ENCODE measurements around the gene CCNI2. TPM values are rescaled to one million over a fixed set of nuclear protein-coding genes. Genes with fewer than 3 reads are reported as not detected.

Gene CCNI2
- total and polyA plus RNA-seq, 9 of the 15 experiments (the other 6 are each of a cell fraction or from before 2014, with no cell fraction given): 0.05 to 1.7 (median 0.81) TPM; not detected in 5

DNA sequence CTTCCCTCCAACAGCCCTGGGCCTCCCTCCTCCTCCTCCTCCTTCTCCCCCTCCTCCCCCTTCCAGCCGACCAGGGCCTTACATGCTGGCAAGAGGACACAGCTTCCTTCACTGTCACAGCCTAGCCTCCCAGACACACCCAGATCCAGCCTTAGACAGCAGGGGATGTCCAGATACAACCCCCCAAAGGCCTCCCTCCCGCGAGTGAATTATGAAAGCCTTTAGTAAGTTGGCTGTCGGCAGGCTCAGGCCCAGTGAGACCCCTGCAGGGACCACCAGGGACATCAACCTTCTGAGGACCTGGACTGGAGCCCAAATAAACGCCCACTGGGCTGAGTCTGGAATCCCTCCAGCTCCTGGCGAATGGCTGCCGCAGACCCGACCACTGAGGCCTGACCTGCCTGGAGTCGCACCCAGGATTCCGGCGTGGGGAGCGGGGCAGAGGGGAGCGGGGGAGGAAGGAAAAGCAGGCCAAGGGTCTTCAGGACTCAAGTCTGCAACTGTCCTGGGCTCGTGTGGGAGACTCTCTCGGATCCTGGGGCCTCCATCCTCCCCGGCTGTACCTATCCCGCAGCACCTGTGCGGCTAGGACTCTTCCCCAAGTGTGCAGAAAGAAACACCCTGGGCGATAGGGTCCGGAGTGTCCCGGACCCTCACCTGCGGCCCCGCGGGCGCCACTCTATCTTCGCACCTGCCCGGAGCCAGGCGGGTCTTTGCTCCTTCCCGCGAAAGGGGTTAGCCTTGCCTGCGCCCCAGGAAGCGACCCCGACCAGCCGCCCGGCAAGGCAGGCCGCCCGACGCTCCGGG, 29.1 kb downstream of the CCNI2 start (continued):
- TF ChIP-seq, protein P1, sequence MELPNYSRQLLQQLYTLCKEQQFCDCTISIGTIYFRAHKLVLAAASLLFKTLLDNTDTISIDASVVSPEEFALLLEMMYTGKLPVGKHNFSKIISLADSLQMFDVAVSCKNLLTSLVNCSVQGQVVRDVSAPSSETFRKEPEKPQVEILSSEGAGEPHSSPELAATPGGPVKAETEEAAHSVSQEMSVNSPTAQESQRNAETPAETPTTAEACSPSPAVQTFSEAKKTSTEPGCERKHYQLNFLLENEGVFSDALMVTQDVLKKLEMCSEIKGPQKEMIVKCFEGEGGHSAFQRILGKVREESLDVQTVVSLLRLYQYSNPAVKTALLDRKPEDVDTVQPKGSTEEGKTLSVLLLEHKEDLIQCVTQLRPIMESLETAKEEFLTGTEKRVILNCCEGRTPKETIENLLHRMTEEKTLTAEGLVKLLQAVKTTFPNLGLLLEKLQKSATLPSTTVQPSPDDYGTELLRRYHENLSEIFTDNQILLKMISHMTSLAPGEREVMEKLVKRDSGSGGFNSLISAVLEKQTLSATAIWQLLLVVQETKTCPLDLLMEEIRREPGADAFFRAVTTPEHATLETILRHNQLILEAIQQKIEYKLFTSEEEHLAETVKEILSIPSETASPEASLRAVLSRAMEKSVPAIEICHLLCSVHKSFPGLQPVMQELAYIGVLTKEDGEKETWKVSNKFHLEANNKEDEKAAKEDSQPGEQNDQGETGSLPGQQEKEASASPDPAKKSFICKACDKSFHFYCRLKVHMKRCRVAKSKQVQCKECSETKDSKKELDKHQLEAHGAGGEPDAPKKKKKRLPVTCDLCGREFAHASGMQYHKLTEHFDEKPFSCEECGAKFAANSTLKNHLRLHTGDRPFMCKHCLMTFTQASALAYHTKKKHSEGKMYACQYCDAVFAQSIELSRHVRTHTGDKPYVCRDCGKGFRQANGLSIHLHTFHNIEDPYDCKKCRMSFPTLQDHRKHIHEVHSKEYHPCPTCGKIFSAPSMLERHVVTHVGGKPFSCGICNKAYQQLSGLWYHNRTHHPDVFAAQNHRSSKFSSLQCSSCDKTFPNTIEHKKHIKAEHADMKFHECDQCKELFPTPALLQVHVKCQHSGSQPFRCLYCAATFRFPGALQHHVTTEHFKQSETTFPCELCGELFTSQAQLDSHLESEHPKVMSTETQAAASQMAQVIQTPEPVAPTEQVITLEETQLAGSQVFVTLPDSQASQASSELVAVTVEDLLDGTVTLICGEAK (IDR thresholded peaks at IDR 0.05): no peak
- TF ChIP-seq, protein P1 (CRISPR knock-in tag; IDR thresholded peaks at IDR 0.05): no peak
- no peak for TF ChIP-seq GABPB1 (CRISPR knock-in tag; IDR thresholded peaks at IDR 0.05)
- TF ChIP-seq, protein P2, sequence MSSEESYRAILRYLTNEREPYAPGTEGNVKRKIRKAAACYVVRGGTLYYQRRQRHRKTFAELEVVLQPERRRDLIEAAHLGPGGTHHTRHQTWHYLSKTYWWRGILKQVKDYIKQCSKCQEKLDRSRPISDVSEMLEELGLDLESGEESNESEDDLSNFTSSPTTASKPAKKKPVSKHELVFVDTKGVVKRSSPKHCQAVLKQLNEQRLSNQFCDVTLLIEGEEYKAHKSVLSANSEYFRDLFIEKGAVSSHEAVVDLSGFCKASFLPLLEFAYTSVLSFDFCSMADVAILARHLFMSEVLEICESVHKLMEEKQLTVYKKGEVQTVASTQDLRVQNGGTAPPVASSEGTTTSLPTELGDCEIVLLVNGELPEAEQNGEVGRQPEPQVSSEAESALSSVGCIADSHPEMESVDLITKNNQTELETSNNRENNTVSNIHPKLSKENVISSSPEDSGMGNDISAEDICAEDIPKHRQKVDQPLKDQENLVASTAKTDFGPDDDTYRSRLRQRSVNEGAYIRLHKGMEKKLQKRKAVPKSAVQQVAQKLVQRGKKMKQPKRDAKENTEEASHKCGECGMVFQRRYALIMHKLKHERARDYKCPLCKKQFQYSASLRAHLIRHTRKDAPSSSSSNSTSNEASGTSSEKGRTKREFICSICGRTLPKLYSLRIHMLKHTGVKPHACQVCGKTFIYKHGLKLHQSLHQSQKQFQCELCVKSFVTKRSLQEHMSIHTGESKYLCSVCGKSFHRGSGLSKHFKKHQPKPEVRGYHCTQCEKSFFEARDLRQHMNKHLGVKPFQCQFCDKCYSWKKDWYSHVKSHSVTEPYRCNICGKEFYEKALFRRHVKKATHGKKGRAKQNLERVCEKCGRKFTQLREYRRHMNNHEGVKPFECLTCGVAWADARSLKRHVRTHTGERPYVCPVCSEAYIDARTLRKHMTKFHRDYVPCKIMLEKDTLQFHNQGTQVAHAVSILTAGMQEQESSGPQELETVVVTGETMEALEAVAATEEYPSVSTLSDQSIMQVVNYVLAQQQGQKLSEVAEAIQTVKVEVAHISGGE (CRISPR knock-in tag; IDR thresholded peaks at IDR 0.05): no peak
- TF ChIP-seq U2AF1 (optimal IDR thresholded peaks at IDR 0.05; ENCODE audit: low read depth, low read length): no peak
- no peak for TF ChIP-seq CBX8 (IDR thresholded peaks at IDR 0.05; ENCODE audit: borderline replicate concordance, extremely low read depth, low read depth, low read length, poor library complexity, severe bottlenecking)
- TF ChIP-seq SMC3 (conservative IDR thresholded peaks at IDR 0.05; ENCODE audit: insufficient read depth, low read depth, low read length): no peak; the same call in 1 of the 2 replicates
- TF ChIP-seq RFX7 (CRISPR knock-in tag; IDR thresholded peaks at IDR 0.05): no peak
- TF ChIP-seq, protein P3, sequence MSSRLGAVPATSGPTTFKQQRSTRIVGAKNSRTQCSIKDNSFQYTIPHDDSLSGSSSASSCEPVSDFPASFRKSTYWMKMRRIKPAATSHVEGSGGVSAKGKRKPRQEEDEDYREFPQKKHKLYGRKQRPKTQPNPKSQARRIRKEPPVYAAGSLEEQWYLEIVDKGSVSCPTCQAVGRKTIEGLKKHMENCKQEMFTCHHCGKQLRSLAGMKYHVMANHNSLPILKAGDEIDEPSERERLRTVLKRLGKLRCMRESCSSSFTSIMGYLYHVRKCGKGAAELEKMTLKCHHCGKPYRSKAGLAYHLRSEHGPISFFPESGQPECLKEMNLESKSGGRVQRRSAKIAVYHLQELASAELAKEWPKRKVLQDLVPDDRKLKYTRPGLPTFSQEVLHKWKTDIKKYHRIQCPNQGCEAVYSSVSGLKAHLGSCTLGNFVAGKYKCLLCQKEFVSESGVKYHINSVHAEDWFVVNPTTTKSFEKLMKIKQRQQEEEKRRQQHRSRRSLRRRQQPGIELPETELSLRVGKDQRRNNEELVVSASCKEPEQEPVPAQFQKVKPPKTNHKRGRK (tag; IDR thresholded peaks at IDR 0.05): no peak

Data from K562 (cell line).